Vagina (tissue), 2 donors: Measurements from ENCODE around the gene CCDC158. TPM values are rescaled to one million over a fixed set of nuclear protein-coding genes. Genes with fewer than 3 reads are reported as not detected.

Experiments
- DNase-seq, 2 donors: peaks; one replicate each; pipeline ENCODE4 v3.0.0-alpha.2; 2017; ENCODE audit errors: extremely low spot score in 2 of 2
- H3K27ac ChIP-seq: fragments of 200-600 bp; sonication (generic); one replicate; pipeline ENCODE4 v1.5.1; 2019
- H3K27me3 ChIP-seq: fragments of 200-600 bp; sonication (generic); one replicate; pipeline ENCODE4 v1.5.1; 2019
- H3K36me3 ChIP-seq, 2 donors: fragments of 200-600 bp; sonication (generic); one replicate each; pipeline ENCODE4 v1.5.1; 2017 to 2019
- H3K4me1 ChIP-seq: fragments of 200-600 bp; sonication (generic); one replicate; pipeline ENCODE4 v1.5.1; 2019
- H3K4me3 ChIP-seq, 2 donors: fragments of 200-600 bp; sonication (generic); 1 replicate in 1 of 2; 2 replicates in 1 of 2; pipeline ENCODE4 v1.5.1; 2016 to 2019
- H3K9me3 ChIP-seq: fragments of 200-600 bp; sonication (generic); one replicate; pipeline ENCODE4 v1.5.1; 2019
- POLR2A ChIP-seq, 2 donors: fragments of 450-650 bp; IDR thresholded peaks; one replicate each; pipeline ENCODE4 v1.6.1; 2017; ENCODE audit warnings: antibody characterized with exemption in 2 of 2, mild to moderate bottlenecking in 2 of 2, moderate library complexity in 2 of 2
- POLR2AphosphoS5 ChIP-seq, 2 donors: sonication (generic); formaldehyde crosslinking; IDR thresholded peaks; one replicate each; pipeline ENCODE4 v1.9.0; 2017; ENCODE audit warnings: antibody characterized with exemption in 2 of 2, mild to moderate bottlenecking in 2 of 2, low read depth in 1 of 2; ENCODE audit not compliant: insufficient read depth in 1 of 2
- intact Hi-C: fragments of 100-400 bp; cut with DNase I; formaldehyde crosslinking; loops from one replicate; pipeline ENCODE4 v1.15.1; 2023
- total RNA-seq: library from RNA; depleted of rRNA; stranded (reverse); fragments of >200 nt; gene quantifications from one replicate; pipeline ENCODE4 v1.2.3, GENCODE V29; 2016
- TF ChIP-seq, protein P1 (sequence below), 3 experiments: fragments of 450-650 bp in 2 of 3; fragments of 200-600 bp in 1 of 3; sonication (generic) in 1 of 3; IDR thresholded peaks; one replicate each; pipeline ENCODE4 v1.5.1; 2017 to 2019; ENCODE audit warnings: antibody characterized with exemption in 3 of 3, mild to moderate bottlenecking in 2 of 3, moderate library complexity in 2 of 3

CCDC158 gene
- total RNA-seq, 1 donor from 2014 or later, result not detected

DNA sequence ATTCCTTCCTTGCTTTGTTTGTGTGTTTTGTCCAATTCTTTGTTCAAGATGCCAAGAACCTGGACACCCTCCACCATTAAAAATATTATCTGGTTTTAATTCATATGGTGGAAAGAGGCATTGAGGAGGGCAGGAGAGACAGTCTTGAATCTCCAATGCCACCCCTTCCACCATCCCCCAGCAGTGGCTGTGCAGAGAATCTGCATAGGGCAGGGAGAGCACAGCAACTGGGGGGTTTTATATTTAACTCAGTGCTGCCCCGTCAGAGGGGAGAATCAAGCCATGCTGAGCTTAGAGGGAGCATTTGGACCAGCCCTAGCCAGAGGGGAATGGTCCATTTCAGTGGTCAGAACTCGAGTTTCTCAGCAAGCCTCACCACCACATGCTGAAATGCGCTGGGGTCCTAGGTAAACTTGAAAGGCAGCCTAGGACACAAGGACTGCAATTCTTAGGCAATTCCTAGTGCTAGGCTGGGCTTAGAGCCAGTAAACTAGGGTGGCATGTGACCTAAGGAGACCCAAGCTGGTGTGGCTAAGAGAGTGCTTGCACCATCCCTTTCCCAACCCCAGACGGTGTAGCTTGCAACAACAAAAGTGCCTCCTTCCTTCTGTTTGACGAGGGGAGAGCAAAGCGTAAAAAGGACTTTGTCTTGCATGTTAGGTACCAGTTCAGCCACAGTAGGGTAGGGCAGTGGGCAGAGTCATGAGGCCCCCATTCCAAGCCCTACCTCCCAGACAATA, 34.2 kb downstream of the CCDC158 start:
- no peak overlapping the region for H3K4me3 ChIP-seq
- TF ChIP-seq POLR2A (IDR thresholded peaks at IDR 0.05), result no peak
- no peak for DNase-seq
- H3K9me3 ChIP-seq, result no peaks in the 10 kb centered on the region
- no peaks in the 10 kb centered on the region for H3K36me3 ChIP-seq
- H3K27me3 ChIP-seq, result no peaks in the 10 kb centered on the region
- no peaks in the 10 kb centered on the region for H3K4me1 ChIP-seq
- no peak overlapping the region for H3K27ac ChIP-seq
- intact Hi-C loops, result no loop called here

DNA sequence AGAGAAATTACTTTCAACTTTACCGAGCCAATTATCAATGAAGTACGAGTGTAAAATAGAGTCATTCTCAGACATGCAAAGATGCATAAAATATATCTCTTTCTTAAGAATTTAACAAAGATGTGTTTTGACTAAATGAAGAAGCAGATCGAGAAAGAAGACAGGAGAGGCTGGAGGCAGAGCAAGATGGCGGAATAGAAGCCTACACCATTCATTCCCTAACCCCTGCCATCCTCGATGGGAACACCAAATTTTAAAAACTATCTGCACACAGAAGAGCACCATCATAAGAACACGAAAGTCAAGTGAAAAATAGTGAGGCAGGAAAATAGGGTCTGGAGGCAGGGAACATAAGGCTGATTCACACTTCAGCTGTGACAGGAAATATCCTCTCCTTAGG, 35.0 kb downstream of the CCDC158 start:
- Histone ChIP-seq H3K4me1 (no peaks in the 10 kb centered on the region), H3K9me3 (no peaks in the 10 kb centered on the region), H3K27ac (no peak overlapping the region), H3K27me3 (no peaks in the 10 kb centered on the region), H3K4me3 (no peak overlapping the region), H3K36me3 (no peaks in the 10 kb centered on the region)
- no peak for DNase-seq
- intact Hi-C loops, result no loop called here
- TF ChIP-seq POLR2AphosphoS5 (IDR thresholded peaks at IDR 0.05; ENCODE audit: insufficient read depth in 1 of 2, low read depth in 1 of 2) (no peak), POLR2A (IDR thresholded peaks at IDR 0.05) (no peak)

GRCh38 chr4:76384052-76384451, 36.9 kb downstream of the CCDC158 start:
- no peak overlapping the region for H3K27ac ChIP-seq
- TF ChIP-seq, protein P1, sequence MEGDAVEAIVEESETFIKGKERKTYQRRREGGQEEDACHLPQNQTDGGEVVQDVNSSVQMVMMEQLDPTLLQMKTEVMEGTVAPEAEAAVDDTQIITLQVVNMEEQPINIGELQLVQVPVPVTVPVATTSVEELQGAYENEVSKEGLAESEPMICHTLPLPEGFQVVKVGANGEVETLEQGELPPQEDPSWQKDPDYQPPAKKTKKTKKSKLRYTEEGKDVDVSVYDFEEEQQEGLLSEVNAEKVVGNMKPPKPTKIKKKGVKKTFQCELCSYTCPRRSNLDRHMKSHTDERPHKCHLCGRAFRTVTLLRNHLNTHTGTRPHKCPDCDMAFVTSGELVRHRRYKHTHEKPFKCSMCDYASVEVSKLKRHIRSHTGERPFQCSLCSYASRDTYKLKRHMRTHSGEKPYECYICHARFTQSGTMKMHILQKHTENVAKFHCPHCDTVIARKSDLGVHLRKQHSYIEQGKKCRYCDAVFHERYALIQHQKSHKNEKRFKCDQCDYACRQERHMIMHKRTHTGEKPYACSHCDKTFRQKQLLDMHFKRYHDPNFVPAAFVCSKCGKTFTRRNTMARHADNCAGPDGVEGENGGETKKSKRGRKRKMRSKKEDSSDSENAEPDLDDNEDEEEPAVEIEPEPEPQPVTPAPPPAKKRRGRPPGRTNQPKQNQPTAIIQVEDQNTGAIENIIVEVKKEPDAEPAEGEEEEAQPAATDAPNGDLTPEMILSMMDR (IDR thresholded peaks at IDR 0.05), result no peak
- TF ChIP-seq POLR2AphosphoS5 (IDR thresholded peaks at IDR 0.05; ENCODE audit: insufficient read depth in 1 of 2, low read depth in 1 of 2) (no peak), POLR2A (IDR thresholded peaks at IDR 0.05) (no peak)
- no peak overlapping the region for H3K4me3 ChIP-seq
- H3K36me3 ChIP-seq, result no peaks in the 10 kb centered on the region
- no peaks in the 10 kb centered on the region for H3K9me3 ChIP-seq
- intact Hi-C loops, result no loop called here
- DNase-seq, result no peak
- no peaks in the 10 kb centered on the region for H3K27me3 ChIP-seq
- H3K4me1 ChIP-seq, result no peaks in the 10 kb centered on the region

DNA sequence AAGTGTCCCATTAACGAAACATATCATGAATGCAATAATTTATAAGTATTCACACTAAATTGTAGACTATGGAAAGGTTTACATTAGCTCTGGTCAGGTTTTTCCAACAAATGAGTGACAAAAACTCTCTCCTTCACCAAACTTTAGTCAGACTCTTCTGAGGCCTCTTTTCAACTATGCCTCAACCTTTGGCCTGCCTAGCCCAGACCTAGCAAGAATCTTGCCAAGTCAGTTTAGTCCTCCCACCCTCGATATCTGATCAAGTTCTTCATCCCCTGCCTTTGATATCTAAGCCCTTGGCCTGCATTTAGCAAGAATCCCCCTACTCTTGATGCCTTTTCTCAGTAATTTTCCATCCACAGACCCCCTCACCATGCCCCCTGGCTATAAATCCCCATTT, 37.9 kb downstream of the CCDC158 start:
- H3K27ac ChIP-seq, result no peak overlapping the region
- intact Hi-C loops, result no loop called here
- no peaks in the 10 kb centered on the region for H3K9me3 ChIP-seq
- H3K36me3 ChIP-seq, result no peaks in the 10 kb centered on the region
- no peak for DNase-seq
- H3K4me3 ChIP-seq, result no peak overlapping the region
- no peaks in the 10 kb centered on the region for H3K27me3 ChIP-seq
- TF ChIP-seq, protein P1 (IDR thresholded peaks at IDR 0.05), result no peak
- TF ChIP-seq POLR2A (IDR thresholded peaks at IDR 0.05) (no peak), POLR2AphosphoS5 (IDR thresholded peaks at IDR 0.05; ENCODE audit: insufficient read depth in 1 of 2, low read depth in 1 of 2) (no peak)
- H3K4me1 ChIP-seq, result no peaks in the 10 kb centered on the region

- no peak overlapping the region for H3K27ac ChIP-seq
- no peak for DNase-seq
- H3K27me3 ChIP-seq, result no peaks in the 10 kb centered on the region
- H3K36me3 ChIP-seq, result no peaks in the 10 kb centered on the region
- TF ChIP-seq POLR2A (IDR thresholded peaks at IDR 0.05) (no peak), POLR2AphosphoS5 (IDR thresholded peaks at IDR 0.05; ENCODE audit: insufficient read depth in 1 of 2, low read depth in 1 of 2) (no peak)
- TF ChIP-seq, protein P1 (IDR thresholded peaks at IDR 0.05), result no peak
- no peak overlapping the region for H3K4me3 ChIP-seq
- H3K4me1 ChIP-seq, result no peaks in the 10 kb centered on the region
- intact Hi-C loops, result no loop called here
- no peaks in the 10 kb centered on the region for H3K9me3 ChIP-seq
These were observed 39.0 kb downstream of the CCDC158 start for GRCh38 chr4:76381986-76382385.

DNA sequence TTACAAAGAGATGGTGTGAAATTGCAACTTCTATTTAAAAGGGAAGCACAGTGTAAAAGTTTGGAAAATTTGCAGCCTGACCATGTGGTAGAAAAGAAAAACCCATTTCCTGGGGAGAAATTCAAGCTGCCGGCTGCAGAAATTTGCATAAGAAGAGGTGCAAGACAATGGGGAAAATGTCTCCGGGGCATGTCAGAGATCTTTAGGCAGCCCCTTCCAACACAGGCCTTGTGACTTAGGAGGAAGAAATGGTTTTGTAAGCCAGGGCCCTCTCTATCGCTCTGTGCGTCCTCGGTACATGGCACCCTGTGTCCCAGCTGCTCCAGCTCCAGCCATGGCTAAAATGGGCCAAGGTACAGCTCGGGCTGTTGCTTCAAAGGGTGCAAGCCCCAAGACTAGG, 40.4 kb downstream of the CCDC158 start:
- no peaks in the 10 kb centered on the region for H3K4me1 ChIP-seq
- no peaks in the 10 kb centered on the region for H3K36me3 ChIP-seq
- intact Hi-C loops, result no loop called here
- H3K9me3 ChIP-seq, result no peaks in the 10 kb centered on the region
- TF ChIP-seq POLR2AphosphoS5 (IDR thresholded peaks at IDR 0.05; ENCODE audit: insufficient read depth in 1 of 2, low read depth in 1 of 2) (no peak), POLR2A (IDR thresholded peaks at IDR 0.05) (no peak)
- TF ChIP-seq, protein P1 (IDR thresholded peaks at IDR 0.05), result no peak
- H3K27ac ChIP-seq, result no peak overlapping the region
- DNase-seq, result no peak
- H3K4me3 ChIP-seq, result no peak overlapping the region
- no peaks in the 10 kb centered on the region for H3K27me3 ChIP-seq
